GM12891 (cell line): ENCODE data around the gene NKG7.

ENCODE experiments used
- POLR2A ChIP-seq: IDR thresholded peaks from 2 replicates; pipeline ENCODE4 v1.6.1; 2011; ENCODE audit warnings: low read depth, low read length, control low read depth
- POLR2AphosphoS5 ChIP-seq: IDR thresholded peaks from 2 replicates; pipeline ENCODE4 v1.6.1; 2011; ENCODE audit warnings: low read depth, low read length, control low read depth

DNA sequence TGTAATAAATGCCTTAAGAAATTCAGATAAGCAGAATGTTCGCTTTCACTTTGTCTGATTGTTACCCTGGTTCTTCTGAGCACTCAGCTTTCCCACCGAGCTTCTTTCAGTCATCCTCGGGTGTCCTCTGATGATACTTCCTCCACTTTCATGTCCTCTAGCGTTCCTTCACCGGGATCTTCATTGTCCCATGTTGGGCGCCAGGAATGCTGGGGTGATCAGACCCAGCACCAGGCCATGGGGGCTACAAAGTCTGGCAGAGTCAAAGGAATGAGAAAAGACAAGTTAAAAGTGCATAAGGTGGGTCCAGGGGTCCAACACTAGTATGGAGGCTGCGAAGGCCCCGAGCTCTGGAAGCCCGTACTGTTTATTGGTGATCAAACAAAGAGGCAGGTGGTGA lies 29.7 kb upstream of the NKG7 start:
- no peak for TF ChIP-seq POLR2A
- TF ChIP-seq POLR2AphosphoS5: no peak
